Mammary epithelial cell (primary cell): ENCODE data around the gene DCDC2C.

Experiments
- EZH2 ChIP-seq: IDR thresholded peaks from 2 replicates; pipeline ENCODE4 v1.6.1; 2012; ENCODE audit warnings: low read length, inconsistent platforms, borderline replicate concordance
- TF ChIP-seq, protein P1 (sequence below), 2 donors: IDR thresholded peaks in 1 of 2; conservative IDR thresholded peaks in 1 of 2; 2 replicates each; pipeline ENCODE4 v1.5.1; 2011 to 2012; ENCODE audit warnings: inconsistent platforms in 2 of 2, low read length in 2 of 2, mild to moderate bottlenecking in 2 of 2, control low read depth in 1 of 2, low read depth in 1 of 2; ENCODE audit not compliant: insufficient read depth in 1 of 2; ENCODE audit errors: extremely low read depth in 1 of 2

DNA sequence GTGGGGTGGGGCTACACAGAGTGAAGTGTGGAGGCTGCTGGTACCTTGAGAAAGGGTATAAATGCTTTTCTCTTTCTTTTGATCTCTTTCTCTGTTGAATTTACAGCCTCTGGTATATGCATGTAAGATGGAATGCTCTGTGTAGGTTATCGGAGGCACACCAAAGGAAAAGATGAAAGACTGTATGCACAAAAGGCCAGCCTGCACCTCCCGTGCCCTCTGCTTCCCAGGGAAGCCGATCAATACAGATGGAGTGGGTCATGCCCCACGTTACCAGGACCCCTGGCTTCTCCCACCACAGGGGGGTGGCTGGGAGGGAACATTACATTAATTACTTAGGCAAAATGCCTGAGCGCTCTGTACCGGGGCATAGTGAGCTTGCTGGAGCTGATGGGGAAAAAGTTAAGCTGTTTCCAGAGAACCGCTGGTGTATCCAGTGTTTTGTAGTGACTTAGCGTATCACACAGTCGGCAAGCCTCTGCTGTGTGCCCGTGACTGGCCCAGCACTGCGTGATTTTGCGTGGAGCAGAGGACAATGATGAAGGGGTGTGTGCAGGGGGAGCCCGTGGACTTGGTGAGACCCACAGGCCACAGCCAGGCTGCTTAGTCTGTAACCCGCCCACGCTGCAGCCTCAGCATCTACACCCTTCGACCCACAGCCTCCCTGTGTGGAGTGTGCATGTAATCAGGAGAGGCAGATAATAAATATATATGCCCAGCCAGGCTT, 37.3 kb upstream of the DCDC2C start:
- TF ChIP-seq, protein P1, sequence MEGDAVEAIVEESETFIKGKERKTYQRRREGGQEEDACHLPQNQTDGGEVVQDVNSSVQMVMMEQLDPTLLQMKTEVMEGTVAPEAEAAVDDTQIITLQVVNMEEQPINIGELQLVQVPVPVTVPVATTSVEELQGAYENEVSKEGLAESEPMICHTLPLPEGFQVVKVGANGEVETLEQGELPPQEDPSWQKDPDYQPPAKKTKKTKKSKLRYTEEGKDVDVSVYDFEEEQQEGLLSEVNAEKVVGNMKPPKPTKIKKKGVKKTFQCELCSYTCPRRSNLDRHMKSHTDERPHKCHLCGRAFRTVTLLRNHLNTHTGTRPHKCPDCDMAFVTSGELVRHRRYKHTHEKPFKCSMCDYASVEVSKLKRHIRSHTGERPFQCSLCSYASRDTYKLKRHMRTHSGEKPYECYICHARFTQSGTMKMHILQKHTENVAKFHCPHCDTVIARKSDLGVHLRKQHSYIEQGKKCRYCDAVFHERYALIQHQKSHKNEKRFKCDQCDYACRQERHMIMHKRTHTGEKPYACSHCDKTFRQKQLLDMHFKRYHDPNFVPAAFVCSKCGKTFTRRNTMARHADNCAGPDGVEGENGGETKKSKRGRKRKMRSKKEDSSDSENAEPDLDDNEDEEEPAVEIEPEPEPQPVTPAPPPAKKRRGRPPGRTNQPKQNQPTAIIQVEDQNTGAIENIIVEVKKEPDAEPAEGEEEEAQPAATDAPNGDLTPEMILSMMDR (conservative IDR thresholded peaks at IDR 0.05 in 1 of 2, IDR thresholded peaks at IDR 0.05 in 1 of 2; ENCODE audit: extremely low read depth in 1 of 2, insufficient read depth in 1 of 2, low read depth in 1 of 2, low read length in 2 of 2): no peak
- no peak for TF ChIP-seq EZH2
